ENCODE results near the gene CAPRIN1.

GRCh38 chr11:34034053-34034452 lies 17.5 kb upstream of the CAPRIN1 start:
- TF ChIP-seq, protein P1, sequence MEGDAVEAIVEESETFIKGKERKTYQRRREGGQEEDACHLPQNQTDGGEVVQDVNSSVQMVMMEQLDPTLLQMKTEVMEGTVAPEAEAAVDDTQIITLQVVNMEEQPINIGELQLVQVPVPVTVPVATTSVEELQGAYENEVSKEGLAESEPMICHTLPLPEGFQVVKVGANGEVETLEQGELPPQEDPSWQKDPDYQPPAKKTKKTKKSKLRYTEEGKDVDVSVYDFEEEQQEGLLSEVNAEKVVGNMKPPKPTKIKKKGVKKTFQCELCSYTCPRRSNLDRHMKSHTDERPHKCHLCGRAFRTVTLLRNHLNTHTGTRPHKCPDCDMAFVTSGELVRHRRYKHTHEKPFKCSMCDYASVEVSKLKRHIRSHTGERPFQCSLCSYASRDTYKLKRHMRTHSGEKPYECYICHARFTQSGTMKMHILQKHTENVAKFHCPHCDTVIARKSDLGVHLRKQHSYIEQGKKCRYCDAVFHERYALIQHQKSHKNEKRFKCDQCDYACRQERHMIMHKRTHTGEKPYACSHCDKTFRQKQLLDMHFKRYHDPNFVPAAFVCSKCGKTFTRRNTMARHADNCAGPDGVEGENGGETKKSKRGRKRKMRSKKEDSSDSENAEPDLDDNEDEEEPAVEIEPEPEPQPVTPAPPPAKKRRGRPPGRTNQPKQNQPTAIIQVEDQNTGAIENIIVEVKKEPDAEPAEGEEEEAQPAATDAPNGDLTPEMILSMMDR (IDR thresholded peaks at IDR 0.05; ENCODE audit: control extremely low read depth in 1 of 3, insufficient read depth in 1 of 3, low read depth in 1 of 3, low read length in 3 of 3), result no peak
- TF ChIP-seq RFX5 (IDR thresholded peaks at IDR 0.05; ENCODE audit: borderline replicate concordance, low read depth, low read length) (no peak), EZH2 (IDR thresholded peaks at IDR 0.05; ENCODE audit: low read depth, low read length, severe bottlenecking) (no peak), POLR2A (IDR thresholded peaks at IDR 0.05; ENCODE audit: control extremely low read depth in 1 of 2, low read depth in 2 of 2, low read length in 2 of 2) (no peak), SP1 (IDR thresholded peaks at IDR 0.05; ENCODE audit: low read depth, low read length) (no peak), HDAC6 (IDR thresholded peaks at IDR 0.05; ENCODE audit: low read depth, low read length) (no peak), BRCA1 (IDR thresholded peaks at IDR 0.05; ENCODE audit: low read depth, low read length) (no peak), CBX5 (IDR thresholded peaks at IDR 0.05; ENCODE audit: low read depth, low read length) (no peak), CHD7 (IDR thresholded peaks at IDR 0.05; ENCODE audit: insufficient replicate concordance, low read length) (no peak), POLR2AphosphoS5 (IDR thresholded peaks at IDR 0.05; ENCODE audit: low read depth, low read length) (no peak), YY1 (IDR thresholded peaks at IDR 0.05; ENCODE audit: low read depth, low read length) (no peak), GABPA (IDR thresholded peaks at IDR 0.05; ENCODE audit: borderline replicate concordance, insufficient read depth, low read length) (no peak), CEBPB (IDR thresholded peaks at IDR 0.05; ENCODE audit: low read depth, low read length) (no peak)
- TF ChIP-seq, protein P2, sequence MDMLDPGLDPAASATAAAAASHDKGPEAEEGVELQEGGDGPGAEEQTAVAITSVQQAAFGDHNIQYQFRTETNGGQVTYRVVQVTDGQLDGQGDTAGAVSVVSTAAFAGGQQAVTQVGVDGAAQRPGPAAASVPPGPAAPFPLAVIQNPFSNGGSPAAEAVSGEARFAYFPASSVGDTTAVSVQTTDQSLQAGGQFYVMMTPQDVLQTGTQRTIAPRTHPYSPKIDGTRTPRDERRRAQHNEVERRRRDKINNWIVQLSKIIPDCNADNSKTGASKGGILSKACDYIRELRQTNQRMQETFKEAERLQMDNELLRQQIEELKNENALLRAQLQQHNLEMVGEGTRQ (IDR thresholded peaks at IDR 0.05; ENCODE audit: low read length), result no peak
